ENCODE measurements around the gene BCAS4.

Gene BCAS4

DNA sequence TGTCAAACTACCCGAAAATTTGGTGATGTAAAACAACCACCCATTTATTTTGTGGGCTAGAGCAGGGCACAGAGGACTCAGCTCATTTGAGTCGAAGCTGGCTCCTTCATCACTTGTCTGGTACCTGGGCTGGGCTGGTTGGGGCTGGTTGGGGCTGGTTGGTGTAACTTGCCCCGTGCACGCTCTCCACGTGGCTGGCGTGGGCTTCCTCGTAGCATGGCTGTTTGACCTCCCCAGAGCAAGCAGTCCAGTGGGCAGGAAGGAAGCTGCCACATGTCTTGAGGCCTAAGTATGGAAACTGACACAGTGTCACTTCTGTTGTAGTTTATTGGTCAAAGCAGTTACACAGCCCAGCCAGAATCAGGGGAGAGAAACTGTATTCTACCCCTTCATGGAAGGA lies 27.1 kb downstream of the BCAS4 start:
- no peak for DNase-seq (ENCODE audit: low read depth in 2 of 2)

DNA sequence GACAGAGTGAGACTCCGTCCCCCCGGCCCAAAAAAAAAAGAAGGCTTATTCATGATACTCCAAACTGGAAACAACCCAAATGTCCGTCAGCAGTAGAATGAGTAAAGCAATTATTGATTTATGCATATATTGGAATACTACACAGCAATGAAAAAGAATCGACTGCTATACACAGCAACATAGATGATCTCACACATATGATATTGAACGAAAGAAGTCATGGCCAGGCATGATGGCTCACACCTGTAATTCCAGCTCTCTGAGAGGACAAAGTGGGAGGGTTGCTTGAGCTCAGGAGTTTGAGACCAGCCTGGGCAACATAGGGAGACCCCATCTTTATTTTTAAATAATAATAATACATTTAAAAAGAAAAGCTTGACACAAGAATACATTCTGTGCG lies 28.5 kb downstream of the BCAS4 start:
- no peak for DNase-seq (ENCODE audit: low read depth in 2 of 2)

DNA sequence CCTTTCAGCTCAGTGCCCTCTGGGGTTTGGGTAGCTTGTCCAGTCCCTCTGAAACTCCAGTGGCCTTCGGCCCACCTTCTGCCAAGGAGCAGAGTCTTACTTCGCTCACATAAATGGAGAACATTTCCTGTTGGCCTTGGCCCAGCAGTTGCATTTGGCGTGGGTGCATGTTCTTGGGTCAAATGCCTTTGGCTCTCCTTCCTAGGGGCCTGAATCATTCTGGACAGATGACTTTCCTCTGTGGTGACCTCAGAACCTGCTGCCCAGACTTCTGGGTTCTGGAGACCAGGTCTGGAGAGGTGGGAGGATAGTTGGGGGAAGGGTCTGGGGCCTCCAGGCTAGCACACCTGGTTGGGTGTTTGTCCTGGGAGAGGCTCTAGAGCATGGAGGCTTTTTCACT lies 29.3 kb downstream of the BCAS4 start:
- no peak for DNase-seq (ENCODE audit: low read depth in 2 of 2)

DNA sequence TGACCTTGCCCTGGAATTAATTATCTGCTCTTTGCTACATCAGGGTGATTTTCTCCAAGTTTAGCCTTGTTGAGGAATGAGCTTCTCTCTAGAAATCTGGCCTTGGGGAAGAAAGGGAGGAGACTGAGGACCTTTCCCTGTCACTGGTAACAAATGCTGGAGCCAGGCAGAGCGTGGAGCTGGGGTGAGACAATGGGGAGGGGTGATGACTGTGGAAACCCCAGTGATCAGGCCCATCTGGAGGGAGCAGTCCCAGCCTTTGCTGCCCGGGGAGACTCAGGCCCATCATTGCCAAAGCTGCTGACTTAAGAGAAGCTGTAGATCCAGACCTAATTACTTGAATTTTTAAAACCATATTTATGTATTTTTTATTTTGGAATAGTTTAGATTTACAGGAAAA lies 31.3 kb downstream of the BCAS4 start:
- no peak for DNase-seq (ENCODE audit: low read depth in 2 of 2)

DNA sequence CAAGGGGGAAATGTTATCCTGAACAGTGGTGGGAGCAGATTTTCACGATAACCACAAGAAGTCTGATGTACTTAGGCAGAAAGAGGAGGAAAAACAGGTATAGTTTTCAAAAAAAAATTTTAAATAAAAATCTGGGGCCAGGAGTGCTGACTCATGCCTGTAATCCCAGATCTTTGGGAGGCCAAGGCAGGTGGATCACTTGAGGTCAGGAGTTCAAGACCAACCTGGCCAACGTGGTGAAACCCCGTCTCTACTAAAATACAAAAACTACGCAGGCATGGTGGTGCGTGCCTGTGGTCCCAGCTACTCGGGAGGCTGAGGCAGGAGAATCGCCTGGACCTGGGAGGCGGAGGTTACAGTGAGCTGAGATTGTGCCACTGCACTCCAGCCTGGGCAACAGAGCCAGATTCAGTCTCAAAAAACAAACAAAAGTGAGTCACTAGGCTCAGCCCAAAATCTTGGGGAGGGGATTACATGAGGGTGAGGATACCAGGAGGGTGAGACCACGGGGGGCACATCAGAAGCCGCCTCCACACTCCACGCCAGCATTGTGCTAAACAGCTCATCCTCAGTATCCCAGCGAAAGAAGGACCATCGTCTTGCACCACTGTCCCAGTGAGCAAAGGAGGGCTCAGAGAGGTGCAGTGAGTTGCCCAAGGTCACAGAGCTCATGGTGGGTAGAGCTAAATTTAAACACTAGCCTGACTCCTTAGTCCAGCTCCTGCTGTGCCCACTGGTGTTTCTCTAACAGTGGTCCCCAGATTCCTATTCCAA lies 33.7 kb downstream of the BCAS4 start:
- DNase-seq (ENCODE audit: low read depth in 2 of 2), result no peak

DNA sequence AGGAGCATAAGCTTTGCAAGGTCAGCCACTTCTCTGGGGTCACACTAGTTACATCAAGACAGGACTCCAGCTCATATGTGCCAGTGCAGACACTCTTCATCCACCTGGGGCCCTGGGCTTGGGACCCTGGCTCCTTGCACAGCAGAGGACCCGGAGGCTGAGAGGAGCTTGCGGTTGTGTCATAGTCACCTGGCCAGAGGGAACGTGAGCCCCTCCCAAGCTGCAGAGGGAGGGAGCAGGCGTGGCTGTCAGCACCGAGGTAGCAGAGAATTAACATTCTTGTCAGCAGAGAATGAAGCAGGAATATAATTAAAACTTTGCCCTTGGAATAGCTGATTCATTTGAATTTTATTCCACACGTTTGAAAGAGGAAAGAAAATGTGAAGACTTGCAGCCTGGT lies 36.8 kb downstream of the BCAS4 start:
- DNase-seq (ENCODE audit: low read depth in 2 of 2), result no peak

DNA sequence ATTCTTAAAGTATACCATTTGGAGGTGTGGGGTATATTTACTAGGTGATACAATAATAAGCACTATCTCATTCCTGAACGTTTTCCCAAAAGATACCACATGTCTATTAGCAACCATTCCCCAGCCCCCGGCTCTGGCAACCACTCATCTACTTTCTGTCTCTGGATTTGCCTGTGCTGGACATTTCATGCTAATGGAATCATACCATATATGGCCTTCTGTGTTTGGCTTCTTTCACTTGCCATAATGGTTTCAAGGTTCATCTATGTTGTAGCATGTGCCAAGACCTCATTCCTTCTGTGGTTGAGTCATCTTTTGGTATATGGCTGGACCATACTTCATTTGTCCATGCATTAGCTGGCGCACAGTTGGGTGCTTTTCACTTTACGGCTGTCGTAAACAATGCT lies 39.7 kb downstream of the BCAS4 start:
- no peak for DNase-seq (ENCODE audit: low read depth in 2 of 2)

DNA sequence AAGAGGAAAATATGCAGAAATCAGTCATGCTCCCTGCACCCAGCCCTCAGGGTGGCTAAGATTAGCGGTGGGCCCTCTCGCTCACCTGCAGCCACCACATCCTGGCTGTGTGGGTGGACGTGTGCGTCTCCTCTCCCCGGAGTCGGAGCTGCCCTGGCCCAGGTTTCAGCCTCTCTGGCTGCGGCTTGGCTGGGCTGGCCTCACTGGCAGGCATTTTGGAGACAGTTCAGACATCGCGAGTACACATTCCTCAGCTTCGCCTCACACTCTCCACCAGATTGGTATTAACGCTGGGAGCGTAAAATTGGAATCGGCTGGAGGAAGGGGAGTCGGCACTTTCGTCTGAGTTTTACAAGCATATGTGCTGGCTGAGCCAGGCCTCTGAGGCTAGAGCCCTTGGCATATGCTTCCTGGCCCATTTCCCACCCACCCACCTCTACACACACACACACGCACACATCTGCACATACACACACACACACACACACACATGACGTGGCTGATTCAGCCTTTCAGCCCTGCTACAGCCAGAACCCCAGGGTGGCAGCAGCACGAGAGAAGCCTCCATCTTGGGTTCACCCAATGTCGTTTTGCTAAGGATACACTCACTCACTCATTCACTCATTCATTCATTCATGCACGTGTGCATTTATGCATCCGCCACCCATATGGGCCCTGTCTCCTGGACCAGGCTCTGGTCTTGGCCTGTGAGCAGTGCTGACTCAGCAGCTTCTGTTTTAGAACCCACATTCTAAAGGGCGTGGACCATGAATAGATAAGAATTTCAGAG lies 42.9 kb downstream of the BCAS4 start:
- no peak for DNase-seq (ENCODE audit: low read depth in 2 of 2)

DNA sequence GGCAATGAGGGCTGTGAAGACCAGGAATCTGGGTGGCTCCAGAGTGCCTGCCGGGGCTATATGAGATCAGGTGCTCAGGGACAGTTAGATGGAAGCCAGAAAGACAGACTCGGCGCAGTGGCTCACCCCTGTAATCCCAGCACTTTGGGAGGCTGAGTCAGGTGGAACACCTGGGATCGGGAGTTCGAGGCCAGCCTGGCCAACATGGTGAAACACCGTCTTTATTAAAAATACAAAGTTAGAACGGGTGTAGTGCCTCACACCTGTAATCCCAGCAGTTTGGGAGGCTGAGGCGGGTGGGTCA lies 43.4 kb downstream of the BCAS4 start:
- DNase-seq (ENCODE audit: low read depth in 2 of 2), result no peak

DNA sequence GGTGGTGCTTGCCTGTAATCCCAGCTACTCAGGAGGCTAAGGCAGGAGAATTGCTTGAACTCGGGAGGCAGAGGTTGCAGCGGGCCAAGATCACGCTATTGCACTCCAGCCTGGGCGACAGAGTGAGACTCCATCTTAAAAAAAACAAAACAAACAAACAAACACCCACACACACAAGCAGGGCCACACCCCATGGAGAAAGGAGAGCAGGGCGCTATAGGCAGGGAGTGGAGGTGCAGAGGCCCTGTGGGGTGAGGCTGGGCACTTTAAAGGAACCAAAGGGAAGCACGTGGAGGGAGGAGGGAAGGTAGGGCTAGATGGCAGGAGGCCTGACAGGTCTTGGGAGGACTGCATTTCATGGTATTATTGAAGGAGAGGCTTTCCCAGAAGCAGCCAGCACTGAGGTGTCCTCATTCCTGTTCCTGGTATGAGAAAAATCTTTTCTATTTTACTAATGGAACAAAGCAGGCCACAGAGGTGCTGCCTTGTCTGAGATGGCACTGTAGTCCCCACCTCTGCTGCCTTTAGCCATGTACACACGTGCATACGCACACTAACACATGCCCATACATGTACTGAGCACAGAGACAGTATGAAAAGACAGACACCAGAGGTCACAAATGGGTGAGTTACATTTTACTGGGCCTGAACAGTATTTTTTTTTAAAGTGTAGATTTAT lies 44.0 kb downstream of the BCAS4 start:
- no peak for DNase-seq (ENCODE audit: low read depth in 2 of 2)

DNA sequence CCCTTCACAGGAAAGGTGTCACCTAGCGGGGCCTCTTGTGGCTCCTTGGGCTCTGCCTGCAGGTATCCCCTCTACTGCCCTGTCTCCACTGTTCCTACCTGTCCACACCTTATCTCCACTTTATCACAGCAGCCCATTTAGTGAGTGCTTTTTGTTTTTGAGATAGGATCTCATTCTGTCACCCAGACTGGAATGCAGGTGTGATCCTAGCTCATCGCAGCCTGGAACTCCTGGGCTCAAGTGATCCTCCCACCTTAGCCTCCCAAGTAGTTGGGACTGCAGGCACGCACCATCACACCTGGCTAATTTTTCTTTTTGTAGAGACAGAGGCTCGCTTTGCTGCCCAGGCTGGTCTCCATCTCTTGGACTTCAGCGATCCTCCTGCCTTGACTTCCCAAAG lies 48.0 kb downstream of the BCAS4 start:
- DNase-seq (ENCODE audit: low read depth in 2 of 2), result no peak

DNA sequence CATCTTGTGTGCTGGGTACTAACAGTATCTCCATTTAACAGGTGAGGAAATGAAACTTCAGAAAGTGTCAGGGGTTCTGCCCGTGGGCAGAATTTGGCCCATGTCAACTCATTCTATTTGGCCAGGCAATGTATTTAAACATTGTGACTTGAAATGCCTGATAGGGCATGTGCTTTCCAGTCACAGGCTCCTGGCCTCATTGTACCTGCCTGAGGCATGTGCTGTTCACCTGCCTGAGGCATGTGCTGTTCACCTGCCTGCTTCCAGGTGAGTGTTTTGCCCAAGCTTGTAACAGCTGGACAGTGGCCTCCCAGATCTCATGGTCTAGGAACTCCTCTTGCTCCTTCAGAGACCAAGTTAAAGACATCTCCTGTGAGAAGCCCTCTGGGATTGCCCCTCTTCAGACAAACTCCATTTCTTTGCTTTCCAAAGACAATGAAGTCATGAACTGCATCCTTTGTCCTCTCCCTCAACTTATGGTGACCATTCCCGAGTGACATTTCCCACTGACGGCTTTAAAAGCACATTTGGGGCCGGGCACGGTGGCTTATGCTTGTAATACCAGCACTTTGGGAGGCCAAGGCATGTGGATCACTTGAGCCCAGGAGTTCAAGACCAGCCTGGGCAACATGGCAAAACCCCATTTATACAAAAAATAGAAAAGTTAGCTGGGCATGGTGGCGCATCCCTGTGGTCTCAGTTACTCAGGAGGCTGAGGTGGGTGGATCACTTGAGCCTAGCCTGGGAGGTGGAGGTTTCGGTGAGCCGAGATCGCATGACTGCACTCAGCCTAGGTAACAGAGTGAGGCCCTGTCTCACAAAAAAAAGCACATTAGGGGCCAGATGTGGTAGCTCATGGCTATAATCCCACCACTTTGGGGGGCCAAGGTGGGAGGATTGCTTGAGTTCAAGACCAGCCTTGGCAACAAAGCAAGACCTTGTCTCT lies 48.7 kb downstream of the BCAS4 start:
- DNase-seq (ENCODE audit: low read depth in 2 of 2), result no peak

DNA sequence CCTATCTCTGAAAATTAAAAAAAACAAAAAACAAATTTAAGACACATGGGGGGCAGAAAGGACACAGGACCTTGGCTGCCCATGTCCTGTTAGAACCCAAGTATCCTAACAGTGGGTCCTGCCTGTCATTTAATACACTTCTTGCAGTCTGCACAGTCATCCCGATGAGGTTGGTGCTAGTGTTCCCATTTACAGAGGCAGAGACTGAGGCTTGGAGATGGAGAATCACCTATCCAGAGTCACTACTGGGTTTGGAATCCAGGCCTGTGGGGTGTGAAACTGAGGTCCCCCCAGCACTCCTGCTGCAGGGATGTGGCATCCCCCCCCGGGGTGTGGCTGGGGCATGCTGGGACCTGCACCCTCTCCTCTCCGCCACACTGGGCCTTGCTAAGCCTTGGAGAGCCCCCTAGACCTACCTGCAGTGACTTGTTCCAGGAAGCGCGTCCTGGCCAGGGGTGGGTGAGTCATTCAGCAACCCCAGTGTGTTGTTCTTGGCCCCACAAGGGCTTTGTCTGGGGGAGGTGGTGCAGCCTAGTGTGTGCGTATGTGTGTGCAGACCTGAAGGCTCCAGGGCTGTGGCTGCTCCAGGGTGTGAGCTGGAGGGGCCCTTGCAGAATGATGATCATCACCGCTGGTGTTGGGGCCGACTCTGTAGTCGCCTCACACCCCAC lies 49.7 kb downstream of the BCAS4 start:
- peak; percentile 5 to 17 for DNase-seq (ENCODE audit: low read depth in 2 of 2)

DNA sequence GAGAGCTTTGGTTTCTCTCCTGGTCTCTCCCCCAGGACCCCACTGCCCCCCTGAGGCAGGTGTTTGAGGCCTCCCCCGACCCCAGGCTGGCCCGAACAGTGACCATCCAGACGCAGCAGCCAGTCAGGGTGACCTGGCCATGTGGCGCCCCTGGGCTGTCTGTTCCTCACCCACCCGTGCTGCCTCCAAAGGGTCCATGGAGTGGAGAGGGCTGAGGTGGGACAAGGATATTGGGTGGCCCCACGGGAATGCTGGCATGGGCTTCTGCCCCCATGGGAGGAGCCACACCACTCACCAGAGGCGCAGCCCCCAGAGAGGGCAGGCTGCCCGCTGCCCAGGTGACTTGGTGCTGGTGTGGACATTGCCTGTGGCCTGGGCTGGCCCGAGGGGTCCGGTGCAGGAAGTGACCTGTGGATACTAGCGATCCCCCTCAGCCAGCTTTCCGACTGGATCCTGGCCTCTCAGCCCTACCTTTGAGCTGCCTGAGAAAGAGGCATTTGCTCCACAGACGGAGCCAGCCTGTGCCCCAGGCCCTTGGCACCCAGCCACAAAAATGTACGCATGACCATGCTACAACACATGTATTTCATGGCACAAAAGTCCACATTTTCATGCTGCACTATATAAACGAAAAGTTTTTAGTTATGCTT lies 50.8 kb downstream of the BCAS4 start:
- no peak for DNase-seq (ENCODE audit: low read depth in 2 of 2)

DNA sequence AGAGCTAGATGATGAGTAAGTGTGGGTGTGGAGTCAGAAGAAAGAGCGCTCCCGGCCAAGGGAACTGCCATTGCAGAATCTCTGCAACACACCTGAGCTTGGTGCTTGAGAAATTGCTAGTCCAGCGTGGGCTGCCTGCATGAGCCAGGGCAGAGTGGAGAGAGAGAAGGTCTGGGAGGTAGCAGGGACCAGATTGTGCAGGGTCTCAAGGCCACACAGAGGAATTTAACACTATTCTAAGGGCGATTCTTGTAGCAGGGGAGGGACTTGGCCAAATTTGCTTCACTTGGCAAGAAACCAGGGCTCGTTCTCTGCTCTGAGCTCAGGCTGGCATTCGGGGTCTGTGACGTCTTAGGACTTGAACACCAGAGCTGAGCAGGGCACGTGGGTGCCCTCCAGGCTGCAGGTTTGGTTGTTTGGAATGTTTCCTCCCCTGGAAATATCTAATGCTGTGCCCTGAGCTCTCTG lies 53.5 kb downstream of the BCAS4 start:
- no peak for DNase-seq (ENCODE audit: low read depth in 2 of 2)

DNA sequence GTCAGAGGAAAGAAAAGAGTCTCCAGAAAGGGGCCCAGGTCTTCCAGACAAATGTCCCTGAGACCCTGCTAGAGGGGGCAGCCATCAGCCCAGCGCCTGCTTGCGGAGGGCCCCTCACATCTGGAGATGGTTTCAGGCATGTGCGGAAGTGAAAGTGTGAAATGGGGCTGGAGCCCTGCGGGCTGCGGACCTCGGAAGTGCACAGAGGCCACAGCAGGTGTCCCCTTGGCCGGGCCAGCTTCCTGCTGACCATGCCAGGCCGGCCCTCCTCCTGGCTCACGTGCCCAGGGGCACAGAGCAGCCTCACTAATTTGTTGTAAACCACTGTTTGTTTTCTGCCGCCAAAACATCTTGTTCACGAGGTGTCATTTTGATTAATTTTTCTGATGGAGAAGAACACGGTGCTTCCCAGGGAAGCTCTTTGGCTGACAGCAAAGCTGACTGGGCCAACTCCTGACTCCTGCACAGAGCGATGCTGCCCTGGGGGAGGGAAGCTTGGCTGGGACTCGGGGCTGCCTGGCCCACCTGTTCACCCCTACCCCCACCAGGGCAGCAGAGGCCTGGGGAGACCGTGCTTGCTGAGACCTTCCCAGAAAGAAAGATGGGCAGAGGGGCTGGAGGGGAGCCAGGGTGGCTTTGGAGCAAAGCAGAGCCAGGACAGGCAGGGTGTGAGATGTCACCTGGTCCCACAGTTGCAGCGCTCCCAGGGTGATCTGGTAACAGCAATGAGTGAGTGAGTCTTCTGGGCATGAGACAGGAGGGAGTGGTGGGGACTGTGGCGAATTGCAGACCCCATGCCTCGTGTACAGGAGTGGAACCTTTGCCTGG lies 54.2 kb downstream of the BCAS4 start:
- no peak for DNase-seq (ENCODE audit: low read depth in 2 of 2)

DNA sequence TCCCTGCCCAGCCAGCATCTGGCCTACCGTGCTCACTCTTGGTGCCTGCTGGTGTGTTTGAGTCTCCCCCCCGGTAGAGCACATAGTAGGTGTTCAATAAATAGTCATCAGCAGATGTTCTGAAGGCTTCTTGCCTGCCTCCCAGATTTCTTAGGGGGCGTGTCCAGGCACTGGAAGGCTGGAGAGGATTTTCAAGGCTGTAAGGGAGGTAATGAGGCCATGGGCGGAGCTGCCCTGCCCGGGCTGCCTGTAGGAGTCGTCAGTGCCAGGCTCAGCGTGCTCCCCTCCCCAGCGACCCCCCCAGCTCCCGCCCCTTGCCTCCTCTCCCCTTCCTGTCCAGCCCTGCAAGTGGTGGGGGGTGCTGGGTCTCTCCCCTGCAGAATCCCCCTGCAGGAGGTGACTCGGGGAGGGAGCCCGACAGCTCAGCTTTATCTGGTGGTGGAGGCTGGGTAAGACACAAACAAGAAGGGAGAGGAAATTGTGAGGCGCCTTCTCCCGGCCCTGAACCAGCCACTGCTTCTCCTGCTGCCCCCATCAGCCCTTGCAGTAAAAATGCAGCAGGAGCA lies 55.9 kb downstream of the BCAS4 start:
- no peak for DNase-seq (ENCODE audit: low read depth in 2 of 2)

DNA sequence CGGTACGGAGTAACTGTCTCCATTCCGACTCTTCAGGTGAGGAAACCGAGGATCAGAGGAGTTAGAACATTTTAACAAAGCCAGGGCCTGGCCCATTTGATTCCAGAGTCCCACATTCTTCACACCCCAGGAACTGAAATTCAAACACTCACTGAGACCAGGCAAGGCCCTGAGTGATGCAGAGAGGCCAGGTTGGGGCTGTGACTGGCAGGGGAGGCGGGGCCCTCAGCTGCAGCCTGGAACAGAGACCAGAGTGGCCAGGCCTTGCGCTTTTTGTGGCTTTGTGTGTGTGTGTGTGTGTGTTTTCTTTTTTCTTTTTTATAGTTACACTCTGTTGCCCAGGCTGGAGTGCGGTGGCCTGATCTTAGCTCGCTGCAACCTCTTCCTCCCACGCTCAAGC lies 57.2 kb downstream of the BCAS4 start:
- no peak for DNase-seq (ENCODE audit: low read depth in 2 of 2)

DNA sequence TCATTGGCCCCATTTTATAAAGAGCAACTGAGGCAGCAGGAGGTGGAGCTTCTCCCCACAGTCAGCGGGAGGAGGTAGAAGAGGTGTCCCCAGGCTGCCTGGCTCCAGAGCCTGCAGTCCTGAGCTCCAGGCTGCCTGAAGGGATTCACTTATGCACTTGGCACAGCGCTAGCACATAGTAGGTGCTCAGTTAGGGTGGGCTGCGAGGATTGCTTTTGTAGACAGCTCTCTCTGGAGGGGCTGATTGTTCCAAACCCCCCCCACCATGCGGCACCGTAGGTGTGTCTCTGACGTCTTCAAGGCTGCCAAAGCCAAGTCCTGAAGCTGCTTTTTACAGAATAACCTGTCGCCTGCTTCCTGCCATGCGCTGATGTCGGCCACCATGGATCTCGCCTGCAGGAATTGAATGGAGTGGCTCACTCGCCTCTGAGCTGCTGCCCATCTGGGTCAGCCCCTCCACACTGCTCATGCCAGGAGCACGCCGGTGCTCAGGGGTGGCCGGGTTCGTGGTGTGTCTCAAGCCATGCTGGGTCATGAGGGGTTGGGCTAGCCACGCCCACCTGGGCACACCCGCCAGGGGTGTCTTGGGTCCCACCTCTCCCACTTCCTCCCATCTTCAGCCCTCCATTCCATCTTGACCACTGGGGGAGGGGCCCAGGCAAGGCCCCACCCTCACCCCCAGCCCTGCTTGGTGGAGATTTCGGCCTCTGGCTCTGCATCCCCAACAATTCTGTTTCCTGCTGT lies 59.8 kb downstream of the BCAS4 start:
- no peak for DNase-seq (ENCODE audit: low read depth in 2 of 2)
